Measurements from ENCODE around the gene ELL2. TPM values are rescaled to one million over a fixed set of nuclear protein-coding genes. Genes with fewer than 3 reads are reported as not detected.

The ELL2 gene
- total and polyA plus RNA-seq, 2 of the 13 experiments (the other 11 are each of a cell fraction or from before 2014, with no cell fraction given): 78.9 to 97.1 TPM

- peak; percentile 46; the same call in 1 of the 2 replicates for TF ChIP-seq THAP11 (CRISPR knock-in tag; IDR thresholded peaks at IDR 0.05)
- TF ChIP-seq MLLT10 (CRISPR knock-in tag; IDR thresholded peaks at IDR 0.05): no peak
- no peak for TF ChIP-seq NRL (CRISPR knock-in tag; IDR thresholded peaks at IDR 0.05; ENCODE audit: borderline replicate concordance)
- peak; percentile 91 for TF ChIP-seq RBFOX2 (IDR thresholded peaks at IDR 0.05; ENCODE audit: low read depth, low read length)
- no peak for TF ChIP-seq AGO2 (optimal IDR thresholded peaks at IDR 0.05; ENCODE audit: low read depth, low read length)
- TF ChIP-seq ZNF563 (CRISPR knock-in tag; IDR thresholded peaks at IDR 0.05): 0 out of 2 replicates have a peak, but pooled peaks have one; percentile 18
- TF ChIP-seq, protein P1, sequence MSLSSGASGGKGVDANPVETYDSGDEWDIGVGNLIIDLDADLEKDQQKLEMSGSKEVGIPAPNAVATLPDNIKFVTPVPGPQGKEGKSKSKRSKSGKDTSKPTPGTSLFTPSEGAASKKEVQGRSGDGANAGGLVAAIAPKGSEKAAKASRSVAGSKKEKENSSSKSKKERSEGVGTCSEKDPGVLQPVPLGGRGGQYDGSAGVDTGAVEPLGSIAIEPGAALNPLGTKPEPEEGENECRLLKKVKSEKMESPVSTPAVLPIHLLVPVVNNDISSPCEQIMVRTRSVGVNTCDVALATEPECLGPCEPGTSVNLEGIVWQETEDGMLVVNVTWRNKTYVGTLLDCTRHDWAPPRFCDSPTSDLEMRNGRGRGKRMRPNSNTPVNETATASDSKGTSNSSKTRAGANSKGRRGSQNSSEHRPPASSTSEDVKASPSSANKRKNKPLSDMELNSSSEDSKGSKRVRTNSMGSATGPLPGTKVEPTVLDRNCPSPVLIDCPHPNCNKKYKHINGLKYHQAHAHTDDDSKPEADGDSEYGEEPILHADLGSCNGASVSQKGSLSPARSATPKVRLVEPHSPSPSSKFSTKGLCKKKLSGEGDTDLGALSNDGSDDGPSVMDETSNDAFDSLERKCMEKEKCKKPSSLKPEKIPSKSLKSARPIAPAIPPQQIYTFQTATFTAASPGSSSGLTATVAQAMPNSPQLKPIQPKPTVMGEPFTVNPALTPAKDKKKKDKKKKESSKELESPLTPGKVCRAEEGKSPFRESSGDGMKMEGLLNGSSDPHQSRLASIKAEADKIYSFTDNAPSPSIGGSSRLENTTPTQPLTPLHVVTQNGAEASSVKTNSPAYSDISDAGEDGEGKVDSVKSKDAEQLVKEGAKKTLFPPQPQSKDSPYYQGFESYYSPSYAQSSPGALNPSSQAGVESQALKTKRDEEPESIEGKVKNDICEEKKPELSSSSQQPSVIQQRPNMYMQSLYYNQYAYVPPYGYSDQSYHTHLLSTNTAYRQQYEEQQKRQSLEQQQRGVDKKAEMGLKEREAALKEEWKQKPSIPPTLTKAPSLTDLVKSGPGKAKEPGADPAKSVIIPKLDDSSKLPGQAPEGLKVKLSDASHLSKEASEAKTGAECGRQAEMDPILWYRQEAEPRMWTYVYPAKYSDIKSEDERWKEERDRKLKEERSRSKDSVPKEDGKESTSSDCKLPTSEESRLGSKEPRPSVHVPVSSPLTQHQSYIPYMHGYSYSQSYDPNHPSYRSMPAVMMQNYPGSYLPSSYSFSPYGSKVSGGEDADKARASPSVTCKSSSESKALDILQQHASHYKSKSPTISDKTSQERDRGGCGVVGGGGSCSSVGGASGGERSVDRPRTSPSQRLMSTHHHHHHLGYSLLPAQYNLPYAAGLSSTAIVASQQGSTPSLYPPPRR (CRISPR knock-in tag; IDR thresholded peaks at IDR 0.05; ENCODE audit: borderline replicate concordance): no peak
- TF ChIP-seq LCORL (IDR thresholded peaks at IDR 0.05): 0 out of 2 replicates have a peak, but pooled peaks have one; percentile 25
- peak; percentile 72 for TF ChIP-seq LCORL (CRISPR knock-in tag; IDR thresholded peaks at IDR 0.05)
- TF ChIP-seq ZNF263 (CRISPR knock-in tag; IDR thresholded peaks at IDR 0.05): peak; percentile 94
- TF ChIP-seq ISX (CRISPR knock-in tag; conservative IDR thresholded peaks at IDR 0.05): no peak
- peak; percentile 81 for TF ChIP-seq POLR2AphosphoS5 (IDR thresholded peaks at IDR 0.05; ENCODE audit: low read depth, low read length)
- TF ChIP-seq CHD2 (IDR thresholded peaks at IDR 0.05; ENCODE audit: low read depth, low read length): no peak
- TF ChIP-seq BRCA1 (CRISPR knock-in tag; IDR thresholded peaks at IDR 0.05): no peak
- TF ChIP-seq, protein P2, sequence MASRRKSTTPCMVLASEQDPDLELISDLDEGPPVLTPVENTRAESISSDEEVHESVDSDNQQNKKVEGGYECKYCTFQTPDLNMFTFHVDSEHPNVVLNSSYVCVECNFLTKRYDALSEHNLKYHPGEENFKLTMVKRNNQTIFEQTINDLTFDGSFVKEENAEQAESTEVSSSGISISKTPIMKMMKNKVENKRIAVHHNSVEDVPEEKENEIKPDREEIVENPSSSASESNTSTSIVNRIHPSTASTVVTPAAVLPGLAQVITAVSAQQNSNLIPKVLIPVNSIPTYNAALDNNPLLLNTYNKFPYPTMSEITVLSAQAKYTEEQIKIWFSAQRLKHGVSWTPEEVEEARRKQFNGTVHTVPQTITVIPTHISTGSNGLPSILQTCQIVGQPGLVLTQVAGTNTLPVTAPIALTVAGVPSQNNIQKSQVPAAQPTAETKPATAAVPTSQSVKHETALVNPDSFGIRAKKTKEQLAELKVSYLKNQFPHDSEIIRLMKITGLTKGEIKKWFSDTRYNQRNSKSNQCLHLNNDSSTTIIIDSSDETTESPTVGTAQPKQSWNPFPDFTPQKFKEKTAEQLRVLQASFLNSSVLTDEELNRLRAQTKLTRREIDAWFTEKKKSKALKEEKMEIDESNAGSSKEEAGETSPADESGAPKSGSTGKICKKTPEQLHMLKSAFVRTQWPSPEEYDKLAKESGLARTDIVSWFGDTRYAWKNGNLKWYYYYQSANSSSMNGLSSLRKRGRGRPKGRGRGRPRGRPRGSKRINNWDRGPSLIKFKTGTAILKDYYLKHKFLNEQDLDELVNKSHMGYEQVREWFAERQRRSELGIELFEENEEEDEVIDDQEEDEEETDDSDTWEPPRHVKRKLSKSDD (CRISPR knock-in tag; IDR thresholded peaks at IDR 0.05; ENCODE audit: low read depth): peak; percentile 100
- no peak for TF ChIP-seq ZNF672 (CRISPR knock-in tag; IDR thresholded peaks at IDR 0.05)
- peak; percentile 66 for TF ChIP-seq BORCS8-MEF2B (CRISPR knock-in tag; IDR thresholded peaks at IDR 0.05)
- no peak for TF ChIP-seq ZNF354B (CRISPR knock-in tag; IDR thresholded peaks at IDR 0.05)
- TF ChIP-seq SALL2 (CRISPR knock-in tag; IDR thresholded peaks at IDR 0.05): peak; percentile 33
- TF ChIP-seq NFKB2 (CRISPR knock-in tag; IDR thresholded peaks at IDR 0.05; ENCODE audit: borderline replicate concordance): 0 out of 2 replicates have a peak, but pooled peaks have one; percentile 13
- TF ChIP-seq FOXO1 (CRISPR knock-in tag; IDR thresholded peaks at IDR 0.05): no peak
- peak; percentile 51 for TF ChIP-seq IRF2 (CRISPR knock-in tag; IDR thresholded peaks at IDR 0.05)
- TF ChIP-seq RFX3 (CRISPR knock-in tag; IDR thresholded peaks at IDR 0.05): no peak
Observed at GRCh38 chr5:95961617-95962474, at the start of gene ELL2 (continued).

Data from HepG2 (cell line).